ENCODE measurements around the gene DUSP1.

The DUSP1 gene

GRCh38 chr5:172720655-172721054 lies 50.3 kb downstream of the DUSP1 start:
- DNase-seq = no peak

GRCh38 chr5:172719211-172719610 lies 51.8 kb downstream of the DUSP1 start:
- DNase-seq = no peak

GRCh38 chr5:172718527-172719114 lies 52.4 kb downstream of the DUSP1 start:
- DNase-seq = no peak

Data from hippocampal formation (tissue), 2 donors.